ENCODE measurements around the gene LIX1.

The LIX1 gene

DNA sequence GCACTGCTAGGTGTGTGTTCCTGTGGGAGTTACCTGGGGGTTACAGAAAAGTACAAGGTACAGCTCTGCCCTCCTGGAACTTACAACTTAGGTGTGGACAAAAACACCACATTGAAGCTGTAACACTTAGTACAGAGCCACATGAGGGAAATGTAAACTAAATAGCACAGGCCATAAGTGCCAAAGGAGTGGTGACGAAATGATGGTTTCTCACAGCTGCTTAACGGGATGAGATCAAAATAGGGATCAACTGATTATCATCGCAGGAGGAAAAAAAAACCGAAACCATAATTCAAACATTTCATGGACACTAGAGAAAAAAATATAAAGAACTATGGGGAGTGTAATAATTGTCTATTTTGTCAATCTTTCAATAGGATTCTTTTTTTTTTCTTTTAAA is 5.9 kb downstream of the LIX1 start:
- CTCF ChIA-PET = no interaction called here
- H3K4me3 ChIP-seq (ENCODE audit: low read depth, low read length) = no peak overlapping the region
- no peak for DNase-seq (ENCODE audit: low read depth, low spot score)
- TF ChIP-seq, protein P1, sequence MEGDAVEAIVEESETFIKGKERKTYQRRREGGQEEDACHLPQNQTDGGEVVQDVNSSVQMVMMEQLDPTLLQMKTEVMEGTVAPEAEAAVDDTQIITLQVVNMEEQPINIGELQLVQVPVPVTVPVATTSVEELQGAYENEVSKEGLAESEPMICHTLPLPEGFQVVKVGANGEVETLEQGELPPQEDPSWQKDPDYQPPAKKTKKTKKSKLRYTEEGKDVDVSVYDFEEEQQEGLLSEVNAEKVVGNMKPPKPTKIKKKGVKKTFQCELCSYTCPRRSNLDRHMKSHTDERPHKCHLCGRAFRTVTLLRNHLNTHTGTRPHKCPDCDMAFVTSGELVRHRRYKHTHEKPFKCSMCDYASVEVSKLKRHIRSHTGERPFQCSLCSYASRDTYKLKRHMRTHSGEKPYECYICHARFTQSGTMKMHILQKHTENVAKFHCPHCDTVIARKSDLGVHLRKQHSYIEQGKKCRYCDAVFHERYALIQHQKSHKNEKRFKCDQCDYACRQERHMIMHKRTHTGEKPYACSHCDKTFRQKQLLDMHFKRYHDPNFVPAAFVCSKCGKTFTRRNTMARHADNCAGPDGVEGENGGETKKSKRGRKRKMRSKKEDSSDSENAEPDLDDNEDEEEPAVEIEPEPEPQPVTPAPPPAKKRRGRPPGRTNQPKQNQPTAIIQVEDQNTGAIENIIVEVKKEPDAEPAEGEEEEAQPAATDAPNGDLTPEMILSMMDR (IDR thresholded peaks at IDR 0.05; ENCODE audit: insufficient read depth, low read length, missing control alignments) = no peak
- POLR2A ChIA-PET = no interaction called here

DNA sequence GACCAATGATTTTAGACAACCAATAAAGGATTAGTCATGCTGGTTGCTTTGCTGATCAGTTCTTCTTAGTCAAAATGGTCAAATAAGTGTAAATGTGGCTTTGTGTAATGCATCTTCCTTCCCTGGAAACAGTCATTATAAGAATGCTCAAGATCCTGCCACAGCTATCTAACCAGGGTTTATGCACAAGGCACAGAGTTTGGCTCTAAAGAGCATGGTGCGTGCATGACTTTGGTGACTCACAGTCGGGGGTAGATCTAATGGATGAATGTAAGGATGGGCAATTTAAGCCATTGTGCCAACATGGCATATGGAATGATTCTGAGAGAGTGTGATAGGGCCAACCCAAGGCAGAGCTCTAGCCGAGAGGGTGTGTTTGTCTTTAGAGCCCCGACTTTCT is 6.5 kb downstream of the LIX1 start:
- ChIA-PET POLR2A (no interaction called here), CTCF (no interaction called here)
- H3K4me3 ChIP-seq (ENCODE audit: low read depth, low read length) = no peak overlapping the region
- TF ChIP-seq, protein P1 (IDR thresholded peaks at IDR 0.05; ENCODE audit: insufficient read depth, low read length, missing control alignments) = no peak
- DNase-seq (ENCODE audit: low read depth, low spot score) = no peak

DNA sequence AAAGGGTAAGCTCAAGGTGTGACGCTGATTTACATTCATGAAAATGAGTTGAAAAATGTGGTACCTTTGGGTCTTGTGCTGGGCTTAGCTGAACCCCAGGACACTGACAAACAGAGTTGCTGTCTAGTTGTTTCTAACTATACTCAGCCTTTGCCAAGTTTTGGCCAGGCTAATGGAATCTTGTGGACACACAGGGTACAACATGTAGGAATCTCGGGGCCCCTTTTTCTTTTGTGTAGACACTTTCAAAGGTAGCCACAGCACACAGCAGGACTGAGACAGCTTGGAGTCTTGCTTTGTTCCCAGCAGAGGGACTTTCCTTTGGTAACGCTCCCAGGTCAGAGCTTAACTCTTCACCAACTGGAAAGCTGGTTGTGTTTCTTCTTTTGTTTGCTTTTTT is 7.8 kb downstream of the LIX1 start:
- TF ChIP-seq, protein P1 (IDR thresholded peaks at IDR 0.05; ENCODE audit: insufficient read depth, low read length, missing control alignments) = no peak
- no peak for DNase-seq (ENCODE audit: low read depth, low spot score)
- CTCF ChIA-PET = no interaction called here
- no peak overlapping the region for H3K4me3 ChIP-seq (ENCODE audit: low read depth, low read length)
- POLR2A ChIA-PET = no interaction called here

DNA sequence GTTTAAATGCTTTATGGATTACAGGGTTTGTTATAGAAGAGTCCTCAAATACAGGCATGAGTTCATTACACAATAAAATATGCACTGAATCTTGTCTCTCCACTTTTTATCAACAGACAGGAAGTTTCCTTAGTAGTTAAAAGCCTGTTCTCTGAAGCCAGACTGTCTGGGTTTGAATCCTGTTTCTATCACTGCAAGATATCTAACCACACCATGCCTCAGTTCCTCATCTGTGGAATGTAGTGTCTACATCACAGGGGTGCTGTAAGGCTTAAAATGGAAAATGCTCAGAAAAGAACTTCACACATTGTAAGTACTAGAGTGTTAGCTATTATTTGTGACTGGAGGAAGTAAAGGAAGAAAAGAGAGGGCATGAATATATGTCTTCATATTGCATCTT is 9.3 kb downstream of the LIX1 start:
- POLR2A ChIA-PET = no interaction called here
- TF ChIP-seq, protein P1 (IDR thresholded peaks at IDR 0.05; ENCODE audit: insufficient read depth, low read length, missing control alignments) = no peak
- no peak for DNase-seq (ENCODE audit: low read depth, low spot score)
- no peak overlapping the region for H3K4me3 ChIP-seq (ENCODE audit: low read depth, low read length)
- CTCF ChIA-PET = interaction anchor here (3.1 kb wide), 1 partner anchor 9 kb away, joined by 9 read pairs; the partner anchor contains the start of gene LIX1

DNA sequence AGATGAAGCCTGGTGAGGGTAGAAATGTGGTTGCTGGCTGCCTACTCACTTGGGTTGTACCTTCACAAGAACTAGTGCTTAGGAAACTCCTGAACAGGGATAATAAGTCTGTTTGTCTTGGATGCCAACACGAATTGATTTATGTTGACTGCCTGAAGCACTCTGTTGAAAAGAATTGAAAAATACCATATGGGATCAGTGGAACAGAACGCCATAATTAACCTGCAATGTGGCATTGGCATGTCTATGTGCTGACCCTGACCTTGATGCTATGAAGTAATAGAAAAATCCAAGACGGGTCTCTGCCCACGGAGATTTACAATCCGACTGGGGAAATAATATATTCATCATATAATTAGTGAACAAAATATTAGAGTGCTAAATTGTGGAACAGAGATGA is 10.5 kb downstream of the LIX1 start:
- TF ChIP-seq, protein P1 (IDR thresholded peaks at IDR 0.05; ENCODE audit: insufficient read depth, low read length, missing control alignments) = no peak
- no peak overlapping the region for H3K4me3 ChIP-seq (ENCODE audit: low read depth, low read length)
- no peak for DNase-seq (ENCODE audit: low read depth, low spot score)
- POLR2A ChIA-PET = no interaction called here
- CTCF ChIA-PET = interaction anchor here (3.1 kb wide), 1 partner anchor 10 kb away, joined by 9 read pairs; the partner anchor contains the start of gene LIX1

DNA sequence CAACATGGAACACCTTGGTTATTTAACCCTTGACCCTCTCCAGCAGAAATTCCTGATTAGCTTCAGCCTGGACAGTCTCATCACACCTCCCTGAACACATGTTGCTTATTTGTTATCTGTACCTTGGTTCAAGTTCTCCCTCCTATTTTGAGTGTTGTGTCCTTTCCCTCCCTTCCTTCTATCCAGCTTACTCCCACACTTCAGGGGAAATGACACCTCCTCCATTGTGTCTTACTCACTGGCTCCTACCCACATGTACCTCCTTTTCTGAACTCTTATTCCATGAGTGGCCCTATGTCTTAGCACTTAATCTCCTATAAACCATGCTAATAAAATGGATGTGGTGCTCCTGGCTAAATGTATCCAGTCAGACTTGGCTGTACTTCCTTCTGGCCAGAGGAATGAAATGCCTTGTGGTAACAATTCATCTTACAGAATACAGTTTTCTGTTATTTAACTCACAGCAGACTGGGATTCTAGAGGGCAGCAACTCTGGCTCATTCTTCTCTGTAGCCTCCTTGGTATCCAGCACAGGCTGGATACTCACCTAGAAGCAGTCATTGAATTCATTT is 11.2 kb downstream of the LIX1 start:
- ChIA-PET CTCF (interaction anchor here (3.1 kb wide), 1 partner anchor 11 kb away, joined by 9 read pairs; the partner anchor contains the start of gene LIX1), POLR2A (no interaction called here)

More for the DNA sequence above, 11.2 kb downstream of the LIX1 start:
- H3K4me3 ChIP-seq (ENCODE audit: low read depth, low read length) = no peak overlapping the region
- TF ChIP-seq, protein P1 (IDR thresholded peaks at IDR 0.05; ENCODE audit: insufficient read depth, low read length, missing control alignments) = no peak
- DNase-seq (ENCODE audit: low read depth, low spot score) = peak; percentile 45

Data from AG04449 (cell line).